Measurements from ENCODE around the gene CLCN2.

Gene CLCN2

DNA sequence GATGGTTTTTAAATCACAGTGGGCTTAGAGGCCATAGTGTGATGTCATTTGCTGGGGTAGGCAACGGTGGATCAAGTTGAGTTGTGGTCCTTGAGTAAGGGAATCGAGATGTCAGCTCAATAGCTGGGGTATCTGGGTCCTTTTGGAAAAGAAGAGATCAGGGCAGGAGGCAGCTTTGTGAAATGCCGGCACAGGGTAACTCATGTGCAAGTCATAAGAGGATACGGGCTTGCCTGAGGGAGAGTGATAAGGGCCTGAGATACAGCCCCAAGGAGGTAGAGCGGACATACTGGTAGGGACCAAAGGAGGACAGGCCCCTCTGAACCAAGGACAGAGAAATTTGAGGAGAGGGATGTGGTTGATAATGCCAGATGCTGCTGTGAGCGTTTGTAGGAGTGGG, 28.2 kb downstream of the CLCN2 start:
- Histone ChIP-seq H3K27me3 (ENCODE audit: insufficient read depth, low read length) (no peaks in the 10 kb centered on the region), H3K9ac (ENCODE audit: low read depth, low read length) (no peak overlapping the region), H3K9me3 (ENCODE audit: insufficient read depth, low read depth, low read length) (no peaks in the 10 kb centered on the region), H3K4me3 (ENCODE audit: low read length) (no peak overlapping the region), H3K36me3 (ENCODE audit: insufficient read depth, low read length) (peaks cover 67% of the 10 kb centered on the region), H3K4me1 (ENCODE audit: insufficient read depth, low read length) (0 out of 2 replicates have a peak, but pooled peaks cover 8% of the 10 kb centered on the region), H3K27ac (ENCODE audit: low read depth, low read length) (no peak overlapping the region)
- WGBS, result 92% methylated on average over 6 of the region's 6 CpGs

DNA sequence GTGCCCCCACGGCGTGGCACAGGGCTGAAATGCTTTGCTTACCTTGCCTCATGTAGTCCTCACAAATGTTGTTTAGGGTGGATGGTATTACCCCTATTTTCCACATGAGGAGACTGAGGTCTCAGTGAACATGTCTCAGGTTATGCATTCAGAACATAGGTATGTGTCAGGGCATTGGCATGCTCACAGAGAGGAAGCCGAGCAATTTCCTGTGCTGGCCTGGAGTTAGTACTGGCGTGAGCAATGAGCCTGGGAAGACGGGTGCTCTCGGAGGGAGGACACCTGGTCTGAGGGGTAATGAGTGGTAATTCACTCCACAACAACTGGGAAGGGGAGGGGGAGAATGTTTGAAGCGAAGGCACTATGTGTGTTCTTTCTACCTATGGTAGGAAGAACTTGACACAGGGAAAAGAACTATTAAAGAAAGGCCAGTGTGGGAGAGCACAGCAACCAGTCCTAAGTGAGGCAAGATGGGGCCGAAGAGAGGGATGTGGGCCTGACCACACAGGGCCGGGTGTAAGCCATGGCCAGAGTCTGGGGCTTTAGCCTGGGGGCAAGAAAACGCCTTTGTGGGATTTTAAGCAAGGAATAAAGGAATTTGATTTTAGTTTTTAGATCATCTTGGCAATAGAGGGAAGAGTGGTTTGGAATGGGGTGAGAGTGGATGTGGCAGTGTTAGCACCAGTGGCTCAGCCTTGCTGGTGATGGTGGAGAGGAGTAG, 28.9 kb downstream of the CLCN2 start:
- H3K4me3 ChIP-seq (ENCODE audit: low read length), result no peak overlapping the region
- H3K27ac ChIP-seq (ENCODE audit: low read depth, low read length), result no peak overlapping the region
- H3K27me3 ChIP-seq (ENCODE audit: insufficient read depth, low read length), result no peaks in the 10 kb centered on the region
- H3K9ac ChIP-seq (ENCODE audit: low read depth, low read length), result no peak overlapping the region
- no peaks in the 10 kb centered on the region for H3K9me3 ChIP-seq (ENCODE audit: insufficient read depth, low read depth, low read length)
- H3K36me3 ChIP-seq (ENCODE audit: insufficient read depth, low read length), result peaks cover 74% of the 10 kb centered on the region
- H3K4me1 ChIP-seq (ENCODE audit: insufficient read depth, low read length), result 0 out of 2 replicates have a peak, but pooled peaks cover 2% of the 10 kb centered on the region
- WGBS, result 93% methylated on average over 10 of the region's 10 CpGs

DNA sequence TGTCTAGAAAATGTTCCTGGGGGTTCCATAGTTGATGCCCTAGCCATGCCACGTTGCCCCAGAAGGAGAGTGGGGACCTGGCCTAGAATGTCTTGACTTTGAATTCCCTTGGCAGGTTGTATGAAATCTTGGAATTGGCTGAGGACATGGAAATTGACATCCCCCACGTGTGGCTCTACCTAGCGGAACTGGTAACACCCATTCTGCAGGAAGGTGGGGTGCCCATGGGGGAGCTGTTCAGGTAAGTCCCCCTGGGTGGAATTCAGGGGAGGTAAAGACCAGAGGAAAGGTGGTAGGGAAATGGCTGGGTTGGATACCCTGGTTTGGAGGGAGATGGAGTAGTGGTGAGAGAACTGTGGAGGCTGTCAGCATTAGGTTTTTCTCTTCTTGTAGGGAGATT, 32.9 kb downstream of the CLCN2 start:
- H3K9ac ChIP-seq (ENCODE audit: low read depth, low read length), result no peak overlapping the region
- H3K27ac ChIP-seq (ENCODE audit: low read depth, low read length), result no peak overlapping the region
- H3K4me3 ChIP-seq (ENCODE audit: low read length), result no peak overlapping the region
- peaks cover 98% of the 10 kb centered on the region for H3K36me3 ChIP-seq (ENCODE audit: insufficient read depth, low read length)
- WGBS, result 64% methylated on average over 3 of the region's 3 CpGs
- H3K4me1 ChIP-seq (ENCODE audit: insufficient read depth, low read length), result no peaks in the 10 kb centered on the region
- no peaks in the 10 kb centered on the region for H3K27me3 ChIP-seq (ENCODE audit: insufficient read depth, low read length)
- H3K9me3 ChIP-seq (ENCODE audit: insufficient read depth, low read depth, low read length), result no peaks in the 10 kb centered on the region

DNA sequence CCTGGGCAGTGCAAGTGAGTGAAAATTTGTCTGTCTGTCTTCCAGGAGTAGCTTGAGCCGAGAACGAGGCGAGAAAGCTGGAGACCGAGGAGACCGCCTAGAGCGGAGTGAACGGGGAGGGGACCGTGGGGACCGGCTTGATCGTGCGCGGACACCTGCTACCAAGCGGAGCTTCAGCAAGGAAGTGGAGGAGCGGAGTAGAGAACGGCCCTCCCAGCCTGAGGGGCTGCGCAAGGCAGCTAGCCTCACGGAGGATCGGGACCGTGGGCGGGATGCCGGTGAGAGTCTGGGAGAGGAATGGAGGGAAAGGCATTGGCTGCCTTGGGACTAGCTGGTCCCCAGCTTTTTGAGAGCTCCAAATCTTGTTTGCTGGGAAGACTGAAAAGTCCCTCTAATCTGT, 34.2 kb downstream of the CLCN2 start:
- no peaks in the 10 kb centered on the region for H3K9me3 ChIP-seq (ENCODE audit: insufficient read depth, low read depth, low read length)
- H3K4me1 ChIP-seq (ENCODE audit: insufficient read depth, low read length), result no peaks in the 10 kb centered on the region
- H3K9ac ChIP-seq (ENCODE audit: low read depth, low read length), result no peak overlapping the region
- 97% methylated on average over 21 of the region's 21 CpGs for WGBS
- no peak overlapping the region for H3K4me3 ChIP-seq (ENCODE audit: low read length)
- no peak overlapping the region for H3K27ac ChIP-seq (ENCODE audit: low read depth, low read length)
- no peaks in the 10 kb centered on the region for H3K27me3 ChIP-seq (ENCODE audit: insufficient read depth, low read length)
- H3K36me3 ChIP-seq (ENCODE audit: insufficient read depth, low read length), result peaks cover 98% of the 10 kb centered on the region

DNA sequence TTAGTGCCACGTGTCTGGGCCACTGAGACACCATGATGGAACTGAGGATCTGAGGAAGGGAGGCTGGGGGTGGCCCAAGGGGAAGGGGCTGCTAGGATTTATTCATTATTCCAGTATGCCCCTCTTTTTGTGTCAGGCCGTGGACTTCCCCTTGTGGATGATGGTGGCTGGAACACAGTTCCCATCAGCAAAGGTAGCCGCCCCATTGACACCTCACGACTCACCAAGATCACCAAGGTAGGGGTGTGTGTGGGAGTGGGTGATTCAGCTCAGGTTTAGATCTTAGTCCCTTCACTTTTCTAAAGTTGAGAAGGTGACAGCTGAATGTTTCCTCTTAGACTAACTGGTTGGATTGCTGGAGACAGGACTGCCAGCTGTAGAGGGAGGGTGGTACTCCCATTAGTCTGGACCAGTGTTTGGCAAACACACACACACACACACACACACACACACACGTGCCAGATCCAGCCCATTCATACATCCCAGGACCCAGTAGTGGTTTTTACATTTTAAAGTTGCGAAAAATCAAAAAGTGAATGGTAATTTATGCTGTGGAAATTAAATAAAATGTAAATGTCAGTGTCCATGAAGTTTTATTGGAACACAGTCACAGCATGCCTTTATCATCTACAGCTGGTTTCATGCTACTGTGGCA, 35.6 kb downstream of the CLCN2 start:
- WGBS, result 99% methylated on average over 5 of the region's 6 CpGs
- Histone ChIP-seq H3K27ac (ENCODE audit: low read depth, low read length) (no peak overlapping the region), H3K36me3 (ENCODE audit: insufficient read depth, low read length) (peaks cover 98% of the 10 kb centered on the region), H3K9ac (ENCODE audit: low read depth, low read length) (no peak overlapping the region), H3K4me1 (ENCODE audit: insufficient read depth, low read length) (no peaks in the 10 kb centered on the region), H3K4me3 (ENCODE audit: low read length) (no peak overlapping the region), H3K9me3 (ENCODE audit: insufficient read depth, low read depth, low read length) (no peaks in the 10 kb centered on the region), H3K27me3 (ENCODE audit: insufficient read depth, low read length) (no peaks in the 10 kb centered on the region)

DNA sequence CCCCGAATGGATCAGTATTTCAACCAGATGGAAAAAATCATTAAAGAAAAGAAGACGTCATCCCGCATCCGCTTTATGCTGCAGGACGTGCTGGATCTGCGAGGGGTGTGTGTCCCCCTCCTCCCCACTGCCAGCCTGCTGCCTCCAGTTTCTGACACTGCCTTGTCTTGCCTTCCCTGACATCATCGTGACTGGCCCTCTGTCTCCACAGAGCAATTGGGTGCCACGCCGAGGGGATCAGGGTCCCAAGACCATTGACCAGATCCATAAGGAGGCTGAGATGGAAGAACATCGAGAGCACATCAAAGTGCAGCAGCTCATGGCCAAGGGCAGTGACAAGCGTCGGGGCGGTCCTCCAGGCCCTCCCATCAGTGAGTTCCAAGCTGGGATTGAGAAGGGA, 36.1 kb downstream of the CLCN2 start:
- Histone ChIP-seq H3K9me3 (ENCODE audit: insufficient read depth, low read depth, low read length) (no peaks in the 10 kb centered on the region), H3K27ac (ENCODE audit: low read depth, low read length) (no peak overlapping the region), H3K4me1 (ENCODE audit: insufficient read depth, low read length) (no peaks in the 10 kb centered on the region), H3K4me3 (ENCODE audit: low read length) (no peak overlapping the region), H3K36me3 (ENCODE audit: insufficient read depth, low read length) (peaks cover 100% of the 10 kb centered on the region), H3K27me3 (ENCODE audit: insufficient read depth, low read length) (no peaks in the 10 kb centered on the region), H3K9ac (ENCODE audit: low read depth, low read length) (no peak overlapping the region)
- 94% methylated on average over 13 of the region's 13 CpGs for WGBS

DNA sequence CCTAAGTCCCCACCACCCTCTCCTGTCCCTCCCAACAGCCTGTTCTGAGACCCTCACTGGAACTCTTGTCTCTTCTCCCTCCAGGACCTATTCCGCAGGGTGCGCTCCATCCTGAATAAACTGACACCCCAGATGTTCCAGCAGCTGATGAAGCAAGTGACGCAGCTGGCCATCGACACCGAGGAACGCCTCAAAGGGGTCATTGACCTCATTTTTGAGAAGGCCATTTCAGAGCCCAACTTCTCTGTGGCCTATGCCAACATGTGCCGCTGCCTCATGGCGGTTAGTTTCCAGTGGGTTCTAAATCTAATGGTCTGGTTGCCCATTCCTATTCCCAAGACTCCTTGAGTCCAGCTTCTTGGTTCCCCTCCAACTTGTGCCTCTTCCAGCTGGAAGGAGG, 37.7 kb downstream of the CLCN2 start:
- Histone ChIP-seq H3K27me3 (ENCODE audit: insufficient read depth, low read length) (no peaks in the 10 kb centered on the region), H3K4me3 (ENCODE audit: low read length) (no peak overlapping the region), H3K4me1 (ENCODE audit: insufficient read depth, low read length) (no peaks in the 10 kb centered on the region), H3K36me3 (ENCODE audit: insufficient read depth, low read length) (peaks cover 99% of the 10 kb centered on the region), H3K9me3 (ENCODE audit: insufficient read depth, low read depth, low read length) (no peaks in the 10 kb centered on the region), H3K27ac (ENCODE audit: low read depth, low read length) (no peak overlapping the region), H3K9ac (ENCODE audit: low read depth, low read length) (no peak overlapping the region)
- WGBS, result 96% methylated on average over 8 of the region's 8 CpGs

DNA sequence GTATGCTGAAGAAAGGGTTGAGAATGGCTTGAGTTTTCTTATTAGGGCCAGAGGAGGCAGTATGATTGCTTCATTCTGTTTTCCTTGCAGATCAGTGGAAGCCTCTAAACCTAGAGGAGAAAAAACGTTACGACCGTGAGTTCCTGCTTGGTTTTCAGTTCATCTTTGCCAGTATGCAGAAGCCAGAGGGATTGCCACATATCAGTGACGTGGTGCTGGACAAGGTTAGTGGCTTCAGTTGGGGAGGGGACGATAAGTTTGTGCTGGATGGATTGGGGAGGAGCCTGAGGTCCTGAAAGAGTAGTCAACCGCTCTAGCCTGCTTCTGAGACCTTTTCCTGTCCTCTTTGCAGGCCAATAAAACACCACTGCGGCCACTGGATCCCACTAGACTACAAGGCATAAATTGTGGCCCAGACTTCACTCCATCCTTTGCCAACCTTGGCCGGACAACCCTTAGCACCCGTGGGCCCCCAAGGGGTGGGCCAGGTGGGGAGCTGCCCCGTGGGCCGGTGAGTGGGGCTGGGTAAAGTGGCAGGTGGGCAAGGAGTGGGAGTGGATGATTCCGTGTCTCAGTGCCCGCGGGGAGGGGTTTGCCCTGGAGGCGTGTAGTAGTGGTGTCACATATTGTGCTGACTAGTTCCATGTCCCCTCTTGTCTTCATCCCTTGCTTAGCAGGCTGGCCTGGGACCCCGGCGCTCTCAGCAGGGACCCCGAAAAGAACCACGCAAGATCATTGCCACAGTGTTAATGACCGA, 38.5 kb downstream of the CLCN2 start:
- no peak overlapping the region for H3K27ac ChIP-seq (ENCODE audit: low read depth, low read length)
- no peak overlapping the region for H3K4me3 ChIP-seq (ENCODE audit: low read length)
- H3K9ac ChIP-seq (ENCODE audit: low read depth, low read length), result no peak overlapping the region
- no peaks in the 10 kb centered on the region for H3K27me3 ChIP-seq (ENCODE audit: insufficient read depth, low read length)
- WGBS, result 96% methylated on average over 20 of the region's 20 CpGs
- no peaks in the 10 kb centered on the region for H3K9me3 ChIP-seq (ENCODE audit: insufficient read depth, low read depth, low read length)
- H3K36me3 ChIP-seq (ENCODE audit: insufficient read depth, low read length), result peaks cover 97% of the 10 kb centered on the region
- H3K4me1 ChIP-seq (ENCODE audit: insufficient read depth, low read length), result no peaks in the 10 kb centered on the region

DNA sequence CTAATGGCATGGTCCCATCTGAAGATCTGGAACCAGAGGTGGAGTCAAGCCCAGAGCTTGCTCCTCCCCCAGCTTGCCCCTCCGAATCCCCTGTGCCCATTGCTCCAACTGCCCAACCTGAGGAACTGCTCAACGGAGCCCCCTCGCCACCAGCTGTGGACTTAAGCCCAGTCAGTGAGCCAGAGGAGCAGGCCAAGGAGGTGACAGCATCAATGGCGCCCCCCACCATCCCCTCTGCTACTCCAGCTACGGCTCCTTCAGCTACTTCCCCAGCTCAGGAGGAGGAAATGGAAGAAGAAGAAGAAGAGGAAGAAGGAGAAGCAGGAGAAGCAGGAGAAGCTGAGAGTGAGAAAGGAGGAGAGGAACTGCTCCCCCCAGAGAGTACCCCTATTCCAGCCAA, 39.7 kb downstream of the CLCN2 start:
- Histone ChIP-seq H3K4me3 (ENCODE audit: low read length) (no peak overlapping the region), H3K4me1 (ENCODE audit: insufficient read depth, low read length) (peaks cover 3% of the 10 kb centered on the region; the same call in 1 of the 2 replicates), H3K27me3 (ENCODE audit: insufficient read depth, low read length) (no peaks in the 10 kb centered on the region), H3K36me3 (ENCODE audit: insufficient read depth, low read length) (peaks cover 97% of the 10 kb centered on the region), H3K27ac (ENCODE audit: low read depth, low read length) (no peak overlapping the region), H3K9ac (ENCODE audit: low read depth, low read length) (no peak overlapping the region), H3K9me3 (ENCODE audit: insufficient read depth, low read depth, low read length) (no peaks in the 10 kb centered on the region)
- WGBS, result 93% methylated on average over 3 of the region's 5 CpGs

DNA sequence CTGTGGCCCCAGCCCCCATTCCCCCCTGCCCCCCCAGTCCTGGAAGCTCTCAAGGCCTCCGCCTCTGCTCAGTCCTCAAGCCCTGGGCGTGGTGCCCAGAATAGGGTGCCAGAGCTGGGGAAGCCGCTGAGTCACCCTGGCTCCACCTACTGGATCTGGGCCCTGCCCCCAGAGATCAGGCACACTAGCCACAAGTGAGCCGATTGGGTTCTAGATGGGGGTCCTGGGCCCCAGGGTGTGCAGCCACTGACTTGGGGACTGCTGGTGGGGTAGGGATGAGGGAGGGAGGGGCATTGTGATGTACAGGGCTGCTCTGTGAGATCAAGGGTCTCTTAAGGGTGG, 41.3 kb downstream of the CLCN2 start:
- no peak overlapping the region for H3K27ac ChIP-seq (ENCODE audit: low read depth, low read length)
- H3K36me3 ChIP-seq (ENCODE audit: insufficient read depth, low read length), result peaks cover 87% of the 10 kb centered on the region
- no peak overlapping the region for H3K4me3 ChIP-seq (ENCODE audit: low read length)
- no peaks in the 10 kb centered on the region for H3K27me3 ChIP-seq (ENCODE audit: insufficient read depth, low read length)
- WGBS, result 93% methylated on average over 4 of the region's 4 CpGs
- peaks cover 8% of the 10 kb centered on the region; the same call in 1 of the 2 replicates for H3K4me1 ChIP-seq (ENCODE audit: insufficient read depth, low read length)
- no peaks in the 10 kb centered on the region for H3K9me3 ChIP-seq (ENCODE audit: insufficient read depth, low read depth, low read length)
- no peak overlapping the region for H3K9ac ChIP-seq (ENCODE audit: low read depth, low read length)

DNA sequence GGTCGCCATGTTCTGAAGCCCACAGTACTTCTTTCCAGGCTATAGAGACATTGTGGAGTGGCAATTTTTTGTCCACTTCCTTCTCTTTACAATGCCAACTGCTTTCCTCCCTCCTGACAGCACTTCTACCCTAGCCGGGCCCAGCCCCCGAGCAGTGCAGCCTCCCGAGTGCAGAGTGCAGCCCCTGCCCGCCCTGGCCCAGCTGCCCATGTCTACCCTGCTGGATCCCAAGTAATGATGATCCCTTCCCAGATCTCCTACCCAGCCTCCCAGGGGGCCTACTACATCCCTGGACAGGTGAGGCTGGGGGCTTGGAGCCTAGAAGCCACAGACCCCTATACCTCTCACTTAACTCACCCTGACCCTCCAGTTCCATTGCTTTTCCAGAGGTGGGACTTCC, 44.2 kb downstream of the CLCN2 start:
- peaks cover 59% of the 10 kb centered on the region for H3K36me3 ChIP-seq (ENCODE audit: insufficient read depth, low read length)
- H3K27me3 ChIP-seq (ENCODE audit: insufficient read depth, low read length), result no peaks in the 10 kb centered on the region
- no peaks in the 10 kb centered on the region for H3K9me3 ChIP-seq (ENCODE audit: insufficient read depth, low read depth, low read length)
- 93% methylated on average over 5 of the region's 5 CpGs for WGBS
- H3K4me1 ChIP-seq (ENCODE audit: insufficient read depth, low read length), result peaks cover 8% of the 10 kb centered on the region; the same call in 1 of the 2 replicates
- no peak overlapping the region for H3K27ac ChIP-seq (ENCODE audit: low read depth, low read length)
- peak overlapping the region; percentile 67; the same call in 1 of the 2 replicates for H3K4me3 ChIP-seq (ENCODE audit: low read length)
- H3K9ac ChIP-seq (ENCODE audit: low read depth, low read length), result peak overlapping the region; percentile 36; the same call in 1 of the 2 replicates
